GM12878 (cell line): ENCODE data around the gene PHGDH. TPM values are rescaled to one million over a fixed set of nuclear protein-coding genes. Genes with fewer than 3 reads are reported as not detected.

ENCODE experiments used
- EZH2 ChIP-seq: IDR thresholded peaks from 2 replicates; pipeline ENCODE4 v1.6.1; 2012; ENCODE audit warnings: low read depth, mild to moderate bottlenecking, control low read depth, inconsistent platforms, low read length, borderline replicate concordance; ENCODE audit not compliant: control insufficient read depth
- IRF4 ChIP-seq: IDR thresholded peaks from 2 replicates; pipeline ENCODE4 v1.6.1; 2011; ENCODE audit warnings: low read depth, low read length
- MEF2A ChIP-seq: IDR thresholded peaks from 2 replicates; pipeline ENCODE4 v1.6.1; 2011; ENCODE audit warnings: low read depth, mild to moderate bottlenecking, low read length, moderate library complexity; ENCODE audit not compliant: insufficient read depth
- ZSCAN29 ChIP-seq: fragments of 450-650 bp; IDR thresholded peaks from 2 replicates; pipeline ENCODE4 v1.6.1; 2017; ENCODE audit warnings: mild to moderate bottlenecking, moderate library complexity
- polyA plus RNA-seq, 11 experiments: library from polyadenylated mRNA; depleted of rRNA in 4 of 11; unstranded in 6 of 11; stranded (reverse) in 5 of 11; fragments of >200 nt; fragmentation: Nextera tagmentation in 4 of 11; fragmentation: Illumina TruSeq in 1 of 11; extraction: Ambion mirVana in 4 of 11; extraction: Trizol in 1 of 11; gene quantifications; 1 replicate in 1 of 11; 2 replicates in 10 of 11; pipeline versions ENCODE4 v1.2.1 to v1.2.3, GENCODE V29; 2011 to 2016; ENCODE audit warnings: inconsistent platforms in 2 of 11, missing spikeins in 2 of 11, low read depth in 1 of 11
- total RNA-seq, 4 experiments: library from RNA; depleted of rRNA in 3 of 4; stranded (reverse); fragments of >200 nt in 3 of 4; fragmentation: Illumina TruSeq in 1 of 4; extraction: Trizol in 1 of 4; gene quantifications; 2 replicates each; pipeline versions ENCODE4 v1.2.1 to v1.2.3, GENCODE V29; 2013 to 2021
- TF ChIP-seq, protein P1 (sequence below): IDR thresholded peaks from 2 replicates; pipeline ENCODE4 v1.6.1; 2012; ENCODE audit warnings: improper control_type of control experiment, low read depth, low read length; ENCODE audit not compliant: insufficient replicate concordance
- TF ChIP-seq, protein P2 (sequence below): fragments of 450-650 bp; IDR thresholded peaks from 2 replicates; pipeline ENCODE4 v1.6.1; 2017; ENCODE audit warnings: mild to moderate bottlenecking, low read depth, inconsistent platforms; ENCODE audit not compliant: poor library complexity, severe bottlenecking

PHGDH gene
- total and polyA plus RNA-seq, 10 of the 15 experiments (the other 5 are each of a cell fraction or from before 2014, with no cell fraction given) = 3.9 to 47.8 (median 25.9) TPM

DNA sequence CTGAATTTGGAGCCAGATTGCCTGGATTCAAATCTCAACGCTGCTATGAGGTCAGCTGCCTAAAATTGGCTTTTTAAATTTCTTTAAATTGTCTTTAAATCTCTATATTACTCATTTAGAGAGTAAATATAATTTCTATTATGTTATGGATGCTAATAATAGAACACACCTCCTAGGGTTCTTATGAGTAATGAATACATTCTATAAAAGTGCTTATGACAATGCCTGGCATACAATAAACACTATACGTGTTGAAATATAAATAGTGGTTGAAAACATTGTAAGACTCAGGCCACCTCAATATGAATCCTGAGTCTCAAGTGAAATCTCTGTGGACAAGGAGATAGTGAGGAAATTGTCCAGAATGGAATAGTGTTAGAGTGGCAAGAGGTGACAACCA is 31.0 kb upstream of the PHGDH start (continued):
- TF ChIP-seq, protein P1, sequence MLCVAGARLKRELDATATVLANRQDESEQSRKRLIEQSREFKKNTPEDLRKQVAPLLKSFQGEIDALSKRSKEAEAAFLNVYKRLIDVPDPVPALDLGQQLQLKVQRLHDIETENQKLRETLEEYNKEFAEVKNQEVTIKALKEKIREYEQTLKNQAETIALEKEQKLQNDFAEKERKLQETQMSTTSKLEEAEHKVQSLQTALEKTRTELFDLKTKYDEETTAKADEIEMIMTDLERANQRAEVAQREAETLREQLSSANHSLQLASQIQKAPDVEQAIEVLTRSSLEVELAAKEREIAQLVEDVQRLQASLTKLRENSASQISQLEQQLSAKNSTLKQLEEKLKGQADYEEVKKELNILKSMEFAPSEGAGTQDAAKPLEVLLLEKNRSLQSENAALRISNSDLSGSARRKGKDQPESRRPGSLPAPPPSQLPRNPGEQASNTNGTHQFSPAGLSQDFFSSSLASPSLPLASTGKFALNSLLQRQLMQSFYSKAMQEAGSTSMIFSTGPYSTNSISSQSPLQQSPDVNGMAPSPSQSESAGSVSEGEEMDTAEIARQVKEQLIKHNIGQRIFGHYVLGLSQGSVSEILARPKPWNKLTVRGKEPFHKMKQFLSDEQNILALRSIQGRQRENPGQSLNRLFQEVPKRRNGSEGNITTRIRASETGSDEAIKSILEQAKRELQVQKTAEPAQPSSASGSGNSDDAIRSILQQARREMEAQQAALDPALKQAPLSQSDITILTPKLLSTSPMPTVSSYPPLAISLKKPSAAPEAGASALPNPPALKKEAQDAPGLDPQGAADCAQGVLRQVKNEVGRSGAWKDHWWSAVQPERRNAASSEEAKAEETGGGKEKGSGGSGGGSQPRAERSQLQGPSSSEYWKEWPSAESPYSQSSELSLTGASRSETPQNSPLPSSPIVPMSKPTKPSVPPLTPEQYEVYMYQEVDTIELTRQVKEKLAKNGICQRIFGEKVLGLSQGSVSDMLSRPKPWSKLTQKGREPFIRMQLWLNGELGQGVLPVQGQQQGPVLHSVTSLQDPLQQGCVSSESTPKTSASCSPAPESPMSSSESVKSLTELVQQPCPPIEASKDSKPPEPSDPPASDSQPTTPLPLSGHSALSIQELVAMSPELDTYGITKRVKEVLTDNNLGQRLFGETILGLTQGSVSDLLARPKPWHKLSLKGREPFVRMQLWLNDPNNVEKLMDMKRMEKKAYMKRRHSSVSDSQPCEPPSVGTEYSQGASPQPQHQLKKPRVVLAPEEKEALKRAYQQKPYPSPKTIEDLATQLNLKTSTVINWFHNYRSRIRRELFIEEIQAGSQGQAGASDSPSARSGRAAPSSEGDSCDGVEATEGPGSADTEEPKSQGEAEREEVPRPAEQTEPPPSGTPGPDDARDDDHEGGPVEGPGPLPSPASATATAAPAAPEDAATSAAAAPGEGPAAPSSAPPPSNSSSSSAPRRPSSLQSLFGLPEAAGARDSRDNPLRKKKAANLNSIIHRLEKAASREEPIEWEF = no peak
- TF ChIP-seq ZSCAN29 = no peak
- TF ChIP-seq, protein P2, sequence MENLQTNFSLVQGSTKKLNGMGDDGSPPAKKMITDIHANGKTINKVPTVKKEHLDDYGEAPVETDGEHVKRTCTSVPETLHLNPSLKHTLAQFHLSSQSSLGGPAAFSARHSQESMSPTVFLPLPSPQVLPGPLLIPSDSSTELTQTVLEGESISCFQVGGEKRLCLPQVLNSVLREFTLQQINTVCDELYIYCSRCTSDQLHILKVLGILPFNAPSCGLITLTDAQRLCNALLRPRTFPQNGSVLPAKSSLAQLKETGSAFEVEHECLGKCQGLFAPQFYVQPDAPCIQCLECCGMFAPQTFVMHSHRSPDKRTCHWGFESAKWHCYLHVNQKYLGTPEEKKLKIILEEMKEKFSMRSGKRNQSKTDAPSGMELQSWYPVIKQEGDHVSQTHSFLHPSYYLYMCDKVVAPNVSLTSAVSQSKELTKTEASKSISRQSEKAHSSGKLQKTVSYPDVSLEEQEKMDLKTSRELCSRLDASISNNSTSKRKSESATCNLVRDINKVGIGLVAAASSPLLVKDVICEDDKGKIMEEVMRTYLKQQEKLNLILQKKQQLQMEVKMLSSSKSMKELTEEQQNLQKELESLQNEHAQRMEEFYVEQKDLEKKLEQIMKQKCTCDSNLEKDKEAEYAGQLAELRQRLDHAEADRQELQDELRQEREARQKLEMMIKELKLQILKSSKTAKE = no peak
- no peak for TF ChIP-seq EZH2
- no peak for TF ChIP-seq IRF4
- 0 out of 2 replicates have a peak, but pooled peaks have one; percentile 35 for TF ChIP-seq MEF2A
